H1 (cell line): ENCODE measurements around the gene GPC6. TPM values are rescaled to one million over a fixed set of nuclear protein-coding genes. Genes with fewer than 3 reads are reported as not detected.

Source experiments
- CTCF ChIA-PET: fragments of 300-600 bp; sonication (Branson Sonifier 250); formaldehyde crosslinking; loops from one replicate; lab custom pipeline; 2021; ENCODE audit not compliant: partially characterized antibody; lab: Charles Lee
- POLR2A ChIA-PET: fragments of 300-600 bp; sonication (Branson Sonifier 250); formaldehyde crosslinking; loops from one replicate; lab custom pipeline; 2021; ENCODE audit warnings: inconsistent platforms; ENCODE audit not compliant: partially characterized antibody; lab: Charles Lee
- DNase-seq, 2 experiments: peaks; one replicate each; pipeline versions ENCODE4 v3.0.0 to v3.0.0-alpha.2; 2010 to 2022; ENCODE audit warnings: low spot score in 2 of 2, low read depth in 1 of 2, mixed read lengths in 1 of 2
- FAIRE-seq: peaks from 2 replicates; lab custom pipeline; 2011; peaks lifted over from hg19 to GRCh38; lab: Jason Lieb, UNC
- H2AFZ ChIP-seq: 2 replicates; pipeline ENCODE4 v1.8.1; 2012; ENCODE audit warnings: low read length, inconsistent platforms
- H2AK5ac ChIP-seq: 2 replicates; pipeline ENCODE4 v1.6.1; 2013; ENCODE audit warnings: low read depth, low read length
- H2BK120ac ChIP-seq: replicated peaks from 2 replicates; pipeline ENCODE3; 2013; ENCODE audit warnings: low read depth, low read length, inconsistent platforms
- H2BK12ac ChIP-seq: 2 replicates; pipeline ENCODE4 v1.6.1; 2013; ENCODE audit warnings: low read depth, low read length
- H2BK15ac ChIP-seq: 2 replicates; pipeline ENCODE4 v1.6.1; 2013; ENCODE audit warnings: low read length
- H2BK20ac ChIP-seq: 2 replicates; pipeline ENCODE4 v1.6.1; 2013; ENCODE audit warnings: low read length
- H2BK5ac ChIP-seq: 2 replicates; pipeline ENCODE4 v1.6.1; 2013; ENCODE audit warnings: low read depth, low read length
- H3K14ac ChIP-seq: 2 replicates; pipeline ENCODE4 v1.6.1; 2013; ENCODE audit warnings: inconsistent platforms; ENCODE audit not compliant: insufficient read length
- H3K18ac ChIP-seq: 2 replicates; pipeline ENCODE4 v1.6.1; 2013; ENCODE audit warnings: low read length; ENCODE audit errors: extremely low read depth
- H3K23ac ChIP-seq: 2 replicates; pipeline ENCODE4 v1.6.1; 2013; ENCODE audit warnings: inconsistent platforms; ENCODE audit not compliant: insufficient read length
- H3K23me2 ChIP-seq: 2 replicates; pipeline ENCODE4 v1.6.1; 2013; ENCODE audit warnings: low read depth, low read length
- H3K27ac ChIP-seq: 2 replicates; pipeline ENCODE4 v1.6.1; 2011; ENCODE audit warnings: low read depth, low read length, inconsistent platforms
- H3K27me3 ChIP-seq, 4 experiments: replicated peaks in 1 of 4; 1 replicate in 1 of 4; 2 replicates in 3 of 4; pipeline versions ENCODE4 v1.6.1 to v1.8.1; 2011 to 2013; ENCODE audit warnings: low read length in 3 of 4, mild to moderate bottlenecking in 3 of 4, inconsistent platforms in 2 of 4, mixed read lengths in 2 of 4, moderate library complexity in 1 of 4; ENCODE audit not compliant: control insufficient read depth in 3 of 4, insufficient read depth in 3 of 4; ENCODE audit errors: extremely low read depth in 1 of 4
- H3K36me3 ChIP-seq, 4 experiments: 2 replicates each; pipeline versions ENCODE4 v1.6.1 to v1.8.1; 2011 to 2013; ENCODE audit warnings: mild to moderate bottlenecking in 4 of 4, low read length in 3 of 4, moderate library complexity in 2 of 4, control low read depth in 1 of 4, inconsistent platforms in 1 of 4; ENCODE audit not compliant: insufficient read depth in 4 of 4, control insufficient read depth in 2 of 4
- H3K4ac ChIP-seq: replicated peaks from 2 replicates; pipeline ENCODE3; 2013; ENCODE audit warnings: low read length, low read depth, mixed read lengths, inconsistent platforms; ENCODE audit not compliant: insufficient read length
- H3K4me1 ChIP-seq, 4 experiments: replicated peaks in 1 of 4; 1 replicate in 1 of 4; 2 replicates in 3 of 4; pipeline versions ENCODE4 v1.6.1 to v1.8.1; 2011 to 2013; ENCODE audit warnings: low read length in 3 of 4, inconsistent platforms in 2 of 4, mixed read lengths in 1 of 4; ENCODE audit not compliant: insufficient read depth in 4 of 4, control insufficient read depth in 3 of 4
- H3K4me2 ChIP-seq, 2 experiments: 2 replicates each; pipeline versions ENCODE4 v1.6.1 to v1.8.1; 2011 to 2013; ENCODE audit warnings: low read depth in 2 of 2, low read length in 2 of 2, control low read depth in 1 of 2, inconsistent platforms in 1 of 2, mild to moderate bottlenecking in 1 of 2; ENCODE audit not compliant: insufficient read depth in 1 of 2
- H3K4me3 ChIP-seq, 4 experiments: fragments of 200-600, 300-600 bp in 1 of 4; sonication (generic), shearing (Covaris generic), sonication (Bioruptor Twin) in 1 of 4; 2 replicates each; pipeline versions ENCODE4 v1.5.1 to v1.8.1; 2011 to 2016; ENCODE audit warnings: low read length in 4 of 4, low read depth in 3 of 4, control low read depth in 2 of 4, inconsistent platforms in 2 of 4, mild to moderate bottlenecking in 2 of 4, mixed read lengths in 1 of 4, moderate library complexity in 1 of 4; ENCODE audit not compliant: insufficient read depth in 2 of 4; ENCODE audit errors: extremely low read depth in 1 of 4
- H3K56ac ChIP-seq: replicated peaks from 2 replicates; pipeline ENCODE3; 2013; ENCODE audit warnings: low read depth, mild to moderate bottlenecking, mixed read lengths, low read length, inconsistent platforms; ENCODE audit not compliant: insufficient read length
- H3K79me1 ChIP-seq: 2 replicates; pipeline ENCODE4 v1.6.1; 2013; ENCODE audit warnings: low read depth, low read length, control low read depth
- H3K79me2 ChIP-seq, 2 experiments: 2 replicates each; pipeline versions ENCODE4 v1.6.1 to v1.8.1; 2012 to 2013; ENCODE audit warnings: low read length in 2 of 2, mild to moderate bottlenecking in 2 of 2, inconsistent platforms in 1 of 2; ENCODE audit not compliant: insufficient read depth in 2 of 2, control insufficient read depth in 1 of 2
- H3K9ac ChIP-seq, 4 experiments: replicated peaks in 1 of 4; 1 replicate in 1 of 4; 2 replicates in 3 of 4; pipeline versions ENCODE4 v1.6.1 to v1.8.1; 2011 to 2013; ENCODE audit warnings: low read depth in 3 of 4, low read length in 3 of 4, control low read depth in 2 of 4, mild to moderate bottlenecking in 2 of 4, moderate library complexity in 2 of 4, inconsistent platforms in 1 of 4; ENCODE audit errors: extremely low read depth in 1 of 4
- H3K9me3 ChIP-seq, 2 experiments: 2 replicates each; pipeline versions ENCODE4 v1.6.1 to v1.8.1; 2012 to 2013; ENCODE audit warnings: mild to moderate bottlenecking in 2 of 2, moderate library complexity in 2 of 2, control low read depth in 1 of 2, inconsistent platforms in 1 of 2, low read depth in 1 of 2, low read length in 1 of 2, mixed read lengths in 1 of 2; ENCODE audit not compliant: insufficient read depth in 2 of 2
- H4K20me1 ChIP-seq, 2 experiments: replicated peaks in 1 of 2; 2 replicates each; pipeline versions ENCODE3 to v1.8.1; 2011 to 2013; ENCODE audit warnings: inconsistent platforms in 2 of 2, low read length in 2 of 2, mild to moderate bottlenecking in 1 of 2; ENCODE audit not compliant: insufficient read depth in 2 of 2, control insufficient read depth in 1 of 2
- H4K5ac ChIP-seq: 2 replicates; pipeline ENCODE4 v1.6.1; 2013; ENCODE audit warnings: low read length, low read depth, mixed read lengths, inconsistent platforms; ENCODE audit not compliant: insufficient read length
- H4K8ac ChIP-seq: 2 replicates; pipeline ENCODE4 v1.8.0; 2013; ENCODE audit warnings: mild to moderate bottlenecking, moderate library complexity, low read length, inconsistent platforms; ENCODE audit not compliant: insufficient read depth; ENCODE audit errors: extremely low read depth
- H4K91ac ChIP-seq: replicated peaks from 2 replicates; pipeline ENCODE3; 2013; ENCODE audit warnings: low read length, mixed read lengths, inconsistent platforms; ENCODE audit not compliant: insufficient read length
- KDM5A ChIP-seq: fragments of 200-600 bp; IDR thresholded peaks from 2 replicates; pipeline ENCODE4 v1.7.1; 2012; ENCODE audit warnings: mild to moderate bottlenecking, low read length, inconsistent platforms, mixed read lengths
- SUZ12 ChIP-seq: fragments of 200-600 bp; sonication (generic); IDR thresholded peaks from 2 replicates; pipeline ENCODE4 v1.6.1; 2012; ENCODE audit warnings: mild to moderate bottlenecking, inconsistent platforms, low read length, moderate library complexity, mixed read lengths
- WGBS, 2 experiments: shearing (Covaris generic) in 1 of 2; methylation state at CpG; one replicate each; pipeline versions ENCODE4 v1.1.6 to v1.1.7; 2013 to 2015; ENCODE audit warnings: low lambda C conversion rate in 2 of 2, mixed read lengths in 2 of 2, inconsistent platforms in 1 of 2, low coverage in 1 of 2, missing lambda C conversion rate in 1 of 2; ENCODE audit not compliant: insufficient replicate concordance in 2 of 2, insufficient coverage in 1 of 2, insufficient read length in 1 of 2; ENCODE audit errors: extremely low coverage in 1 of 2, missing lambda C conversion rate in 1 of 2; 5-methylcytosine and 5-hydroxymethylcytosine counted together
- polyA plus RNA-seq, 7 experiments: library from polyadenylated mRNA; depleted of rRNA in 3 of 7; stranded (reverse) in 5 of 7; unstranded in 2 of 7; fragments of >200 nt in 5 of 7; fragments of 200-250 nt in 2 of 7; gene quantifications; 1 replicate in 5 of 7; 2 replicates in 1 of 7; 4 replicates in 1 of 7; pipeline versions ENCODE4 v1.2.1 to v1.2.3, GENCODE V29; 2011 to 2013; ENCODE audit warnings: missing spikeins in 2 of 7, mixed read lengths in 2 of 7
- total RNA-seq: library from RNA; stranded (reverse); fragmentation: NEBNext Ultra II Directional; extraction: Animal tissue kit (Norgen Biotek cat#: 25700); gene quantifications from 2 replicates; pipeline ENCODE4 v1.2.1, GENCODE V29; 2021

The GPC6 gene
- total and polyA plus RNA-seq, 2 of the 8 experiments (the other 6 are each of a cell fraction or from before 2014, with no cell fraction given): 5.4 to 12.0 TPM

GRCh38 chr13:93819331-93819890 lies 592.8 kb downstream of the GPC6 start:
- H3K9me3 ChIP-seq: no peaks in the 10 kb centered on the region
- no peak overlapping the region for H3K27ac ChIP-seq
- no peaks in the 10 kb centered on the region for H3K27me3 ChIP-seq
- no peak overlapping the region for H2BK12ac ChIP-seq
- no peak overlapping the region for H3K4me2 ChIP-seq
- no peak overlapping the region for H2AFZ ChIP-seq
- no peak overlapping the region for H2BK20ac ChIP-seq
- peaks cover 0 to 6% (median 0%) of the 10 kb centered on the region in 4 experiments; a peak in 1 of 7 replicates for H3K4me1 ChIP-seq
- no peak overlapping the region for H3K9ac ChIP-seq
- H3K4me3 ChIP-seq: no peak overlapping the region
- POLR2A ChIA-PET: no interaction called here
- H3K23ac ChIP-seq: no peak overlapping the region
- no peaks in the 10 kb centered on the region for H3K23me2 ChIP-seq
- H4K8ac ChIP-seq: no peak overlapping the region
- H2BK15ac ChIP-seq: no peak overlapping the region
- H3K14ac ChIP-seq: no peak overlapping the region
- FAIRE-seq (no peak), DNase-seq (no peak)
- no peak overlapping the region for H4K91ac ChIP-seq
- peaks cover 0 to 2% of the 10 kb centered on the region in 2 experiments for H4K20me1 ChIP-seq
- H3K79me2 ChIP-seq: no peaks in the 10 kb centered on the region
- CTCF ChIA-PET: interaction anchor here (0.6 kb wide), 1 partner anchor 220 kb away, joined by 3 read pairs; no protein-coding TSS in a partner anchor
- H3K36me3 ChIP-seq: no peaks in the 10 kb centered on the region
- H2AK5ac ChIP-seq: no peak overlapping the region
- 86% methylated on average over 3 of the region's 3 CpGs; no CpG with 5 or more reads in 1 of the 2 experiments for WGBS, 2 experiments
- H3K56ac ChIP-seq: no peak overlapping the region
- H2BK120ac ChIP-seq: no peak overlapping the region
- no peak overlapping the region for H2BK5ac ChIP-seq
- TF ChIP-seq KDM5A: no peak
- no peak for TF ChIP-seq SUZ12
- H3K4ac ChIP-seq: no peak overlapping the region
- no peak overlapping the region for H4K5ac ChIP-seq
- no peaks in the 10 kb centered on the region for H3K79me1 ChIP-seq
- no peak overlapping the region for H3K18ac ChIP-seq
